Right lobe of liver (tissue), 6 donors: ENCODE measurements around the gene SLC22A23. TPM values are rescaled to one million over a fixed set of nuclear protein-coding genes. Genes with fewer than 3 reads are reported as not detected.

Experiments
- ATAC-seq, 4 donors: fragments of 200-7000 bp; cut with Tn5 transposase; one replicate each; pipeline ENCODE4 v1.9.1; 2020; ENCODE audit warnings: mild to moderate bottlenecking in 4 of 4, moderate library complexity in 4 of 4
- DNase-seq, 3 donors: peaks; one replicate each; pipeline ENCODE4 v3.0.0-alpha.2; 2020
- H3K27ac ChIP-seq, 3 donors: fragments of 200-600 bp; one replicate each; pipeline ENCODE4 v1.8.0; 2022
- H3K27me3 ChIP-seq, 2 donors: fragments of 200-600 bp; one replicate each; pipeline ENCODE4 v1.8.0; 2022
- H3K36me3 ChIP-seq, 4 donors: fragments of 200-600 bp; sonication (generic) in 1 of 4; one replicate each; pipeline versions ENCODE4 v1.5.1 to v1.8.0; 2017 to 2022; ENCODE audit warnings: control low read depth in 1 of 4
- H3K4me1 ChIP-seq, 4 donors: fragments of 200-600 bp; sonication (generic) in 1 of 4; one replicate each; pipeline versions ENCODE4 v1.5.1 to v1.8.0; 2017 to 2022; ENCODE audit warnings: control low read depth in 1 of 4
- H3K4me3 ChIP-seq, 3 donors: fragments of 200-600 bp; one replicate each; pipeline ENCODE4 v1.8.0; 2022
- H3K9me3 ChIP-seq, 4 donors: fragments of 200-600 bp; sonication (generic) in 1 of 4; one replicate each; pipeline versions ENCODE4 v1.5.1 to v1.8.0; 2017 to 2022; ENCODE audit warnings: control low read depth in 1 of 4
- POLR2A ChIP-seq: fragments of 450-650 bp; IDR thresholded peaks from one replicate; pipeline ENCODE4 v1.6.1; 2017; ENCODE audit warnings: antibody characterized with exemption, mild to moderate bottlenecking
- WGBS: methylation state at CpG from one replicate; pipeline ENCODE4 v1.1.6; 2018; ENCODE audit warnings: low coverage, low lambda C conversion rate; ENCODE audit not compliant: insufficient coverage; ENCODE audit errors: missing lambda C conversion rate; 5-methylcytosine and 5-hydroxymethylcytosine counted together
- intact Hi-C, 2 donors: fragments of 100-400 bp; cut with DNase I; formaldehyde crosslinking; loops; one replicate each; pipeline versions ENCODE4 v1.11.2 to v1.14.1; 2022
- total RNA-seq, 6 experiments: library from RNA; depleted of rRNA in 2 of 6; stranded (reverse); fragments of >200 nt in 2 of 6; fragmentation: NEBNext Ultra II Directional in 3 of 6; extraction: Animal tissue kit (Norgen Biotek cat#: 25700) in 3 of 6; gene quantifications; one replicate each; pipeline versions ENCODE4 v1.1.0 to v1.2.4, GENCODE V29; 2016 to 2023
- TF ChIP-seq, protein P1 (sequence below), 4 donors: fragments of 200-600 bp in 3 of 4; fragments of 450-650 bp in 1 of 4; IDR thresholded peaks; one replicate each; pipeline versions ENCODE4 v1.5.1 to v1.8.0; 2016 to 2022; ENCODE audit warnings: antibody characterized with exemption in 4 of 4, mild to moderate bottlenecking in 2 of 4
- donor health status: DM: no; HTN: yes; CAD: no.
- donor health status: DM: no; HTN: no; CAD: no.
- donor health status: DM: no; HTN: no; CAD: no.
- donor health status: DM: no; HTN: yes; CAD: no.
- donor health status: DM: no; HTN: yes; CAD: no.

SLC22A23 gene
- total RNA-seq, 6 experiments from 2014 or later: 11.7 to 27.6 (median 16.3) TPM

DNA sequence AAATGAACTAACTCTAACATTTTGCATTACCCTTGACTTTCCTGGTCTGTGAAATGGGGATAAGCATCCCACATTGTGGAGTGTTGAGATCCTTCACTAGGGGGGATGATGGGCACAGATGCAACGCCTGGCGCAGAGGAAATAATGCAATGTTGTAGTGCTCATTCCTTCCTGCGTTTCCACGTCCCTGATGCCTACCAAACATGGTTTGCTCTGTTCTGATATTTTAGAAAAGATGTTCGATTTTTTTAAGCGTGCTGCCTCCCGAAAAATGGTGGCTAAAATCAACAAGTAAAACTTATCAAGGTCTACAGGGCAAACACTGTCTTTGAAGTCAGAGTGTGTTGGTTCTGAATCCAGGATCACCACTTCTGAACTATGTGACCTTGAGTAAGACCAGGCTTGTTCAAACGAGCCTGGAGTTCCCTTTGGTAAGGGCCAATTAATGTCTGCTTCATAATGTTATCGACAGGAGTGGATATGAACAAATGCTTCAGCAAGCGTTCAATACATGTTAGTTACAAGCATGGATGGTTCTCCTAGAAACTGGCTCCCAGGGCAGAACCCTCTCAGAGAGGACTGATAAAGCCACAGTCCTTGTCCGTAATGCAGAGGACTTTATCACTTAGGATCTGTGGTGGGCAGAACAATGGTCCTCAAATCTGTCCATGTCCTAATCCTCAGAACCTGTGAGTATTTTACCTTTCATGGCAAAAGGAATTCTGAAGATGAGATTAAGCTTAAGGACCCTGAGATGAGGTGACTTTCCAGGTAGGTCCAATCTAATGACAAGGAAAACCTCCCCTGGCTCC lies 44.7 kb downstream of the SLC22A23 start:
- ATAC-seq: no peak
- Histone ChIP-seq H3K4me3 (no peak overlapping the region), H3K9me3 (no peaks in the 10 kb centered on the region), H3K27ac (peak overlapping the region in 1 of 3 donors; percentile 92), H3K36me3 (no peaks in the 10 kb centered on the region), H3K4me1 (peaks cover 0 to 44% (median 18%) of the 10 kb centered on the region in 4 donors), H3K27me3 (no peaks in the 10 kb centered on the region)
- no peak for DNase-seq
- TF ChIP-seq POLR2A: no peak
- TF ChIP-seq, protein P1, sequence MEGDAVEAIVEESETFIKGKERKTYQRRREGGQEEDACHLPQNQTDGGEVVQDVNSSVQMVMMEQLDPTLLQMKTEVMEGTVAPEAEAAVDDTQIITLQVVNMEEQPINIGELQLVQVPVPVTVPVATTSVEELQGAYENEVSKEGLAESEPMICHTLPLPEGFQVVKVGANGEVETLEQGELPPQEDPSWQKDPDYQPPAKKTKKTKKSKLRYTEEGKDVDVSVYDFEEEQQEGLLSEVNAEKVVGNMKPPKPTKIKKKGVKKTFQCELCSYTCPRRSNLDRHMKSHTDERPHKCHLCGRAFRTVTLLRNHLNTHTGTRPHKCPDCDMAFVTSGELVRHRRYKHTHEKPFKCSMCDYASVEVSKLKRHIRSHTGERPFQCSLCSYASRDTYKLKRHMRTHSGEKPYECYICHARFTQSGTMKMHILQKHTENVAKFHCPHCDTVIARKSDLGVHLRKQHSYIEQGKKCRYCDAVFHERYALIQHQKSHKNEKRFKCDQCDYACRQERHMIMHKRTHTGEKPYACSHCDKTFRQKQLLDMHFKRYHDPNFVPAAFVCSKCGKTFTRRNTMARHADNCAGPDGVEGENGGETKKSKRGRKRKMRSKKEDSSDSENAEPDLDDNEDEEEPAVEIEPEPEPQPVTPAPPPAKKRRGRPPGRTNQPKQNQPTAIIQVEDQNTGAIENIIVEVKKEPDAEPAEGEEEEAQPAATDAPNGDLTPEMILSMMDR (IDR thresholded peaks at IDR 0.05): no peak
- 81% methylated on average over 9 of the region's 11 CpGs for WGBS
- intact Hi-C loops: no loop called here

DNA sequence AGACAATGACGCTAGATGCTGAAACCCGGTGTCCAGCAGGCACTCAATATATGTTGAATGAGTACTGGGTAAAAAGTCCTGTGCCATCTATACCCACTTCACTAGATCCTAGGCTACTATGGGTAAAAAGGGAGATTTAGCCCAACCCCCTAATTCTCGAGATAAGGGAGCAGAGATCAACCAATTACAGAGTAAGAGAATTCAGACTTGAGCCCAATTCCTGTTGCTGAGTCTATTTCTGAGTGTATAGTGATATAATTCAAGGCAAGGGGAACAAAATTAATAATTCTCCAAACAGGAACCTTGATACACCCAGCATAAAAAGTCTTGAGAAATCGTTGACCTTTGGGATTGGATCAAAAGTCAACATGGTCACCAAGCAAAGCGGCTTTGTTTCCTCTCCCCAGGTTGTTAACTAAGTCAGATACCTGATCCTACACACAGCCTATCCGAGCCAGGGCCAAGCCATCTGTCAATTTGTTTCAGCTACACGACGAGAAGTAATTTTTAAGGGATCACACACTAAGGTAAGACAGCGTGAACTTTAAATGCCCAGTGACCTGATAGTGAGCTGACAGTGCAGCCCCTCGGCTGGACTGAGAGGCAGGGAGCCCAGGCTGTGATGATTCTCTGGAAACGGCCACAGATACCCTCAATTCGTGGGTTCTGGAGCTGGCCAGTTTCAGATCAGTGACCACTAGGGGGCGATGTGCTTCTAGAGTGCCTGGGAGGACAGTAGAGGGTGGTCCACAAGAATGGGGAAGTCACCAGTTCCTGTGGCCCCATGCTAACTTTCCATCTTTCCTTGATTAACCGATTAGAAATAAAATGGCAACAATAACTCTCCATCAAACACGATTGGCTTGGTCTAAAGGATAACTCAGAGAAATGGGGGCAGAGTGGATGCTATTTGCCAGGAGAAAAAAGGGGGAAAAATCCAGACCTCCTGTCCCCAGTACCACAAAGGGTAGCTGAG lies 46.2 kb downstream of the SLC22A23 start:
- H3K4me3 ChIP-seq: peak overlapping the region in 2 of 3 donors; percentile 7 to 24
- peaks cover 0 to 56% (median 22%) of the 10 kb centered on the region in 4 donors for H3K4me1 ChIP-seq
- peak overlapping the region; percentile 44 to 92 (median 48) for H3K27ac ChIP-seq
- intact Hi-C loops: no loop called here
- ATAC-seq: peak; percentile 31 to 56 (median 45)
- H3K9me3 ChIP-seq: no peaks in the 10 kb centered on the region
- H3K36me3 ChIP-seq: no peaks in the 10 kb centered on the region
- no peaks in the 10 kb centered on the region for H3K27me3 ChIP-seq
- WGBS: 34% methylated on average over 15 of the region's 15 CpGs
- TF ChIP-seq, protein P1 (IDR thresholded peaks at IDR 0.05): peak; percentile 66 to 81 (median 68)
- TF ChIP-seq POLR2A: no peak
- peak in 2 of 3 donors; percentile 51 to 70 for DNase-seq

GRCh38 chr6:3409699-3410384 lies 47.0 kb downstream of the SLC22A23 start:
- peak; percentile 81 to 91 (median 89) for DNase-seq
- intact Hi-C loops: no loop called here
- TF ChIP-seq, protein P1 (IDR thresholded peaks at IDR 0.05): no peak
- TF ChIP-seq POLR2A: peak; percentile 17
- H3K27ac ChIP-seq: peak overlapping the region; percentile 44 to 92 (median 48)
- H3K4me1 ChIP-seq: peaks cover 0 to 64% (median 26%) of the 10 kb centered on the region in 4 donors
- 23% methylated on average over 7 of the region's 13 CpGs for WGBS
- no peaks in the 10 kb centered on the region for H3K36me3 ChIP-seq
- no peaks in the 10 kb centered on the region for H3K27me3 ChIP-seq
- H3K4me3 ChIP-seq: peak overlapping the region in 1 of 3 donors; percentile 2
- ATAC-seq: peak; percentile 43 to 71 (median 52)
- H3K9me3 ChIP-seq: no peaks in the 10 kb centered on the region

DNA sequence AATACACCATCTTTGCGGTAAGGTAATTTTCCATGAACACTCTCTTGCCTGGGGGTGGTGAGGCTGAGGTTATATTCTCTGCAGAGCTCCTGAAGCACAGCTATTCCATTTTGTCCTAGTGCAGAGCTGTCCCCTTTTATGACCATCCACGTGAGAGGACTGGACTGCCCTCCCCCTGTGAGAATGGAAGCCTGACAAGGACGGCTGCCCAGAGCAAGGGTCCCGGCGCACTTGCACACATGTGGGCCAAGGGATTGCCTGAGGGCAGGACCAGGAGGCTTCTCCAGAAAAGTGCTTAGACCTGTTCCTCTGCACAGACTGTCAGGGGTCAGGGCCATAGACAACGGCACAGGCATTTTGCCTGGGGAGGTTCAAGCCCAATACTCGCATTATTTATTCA lies 48.2 kb downstream of the SLC22A23 start:
- ATAC-seq: no peak
- no peaks in the 10 kb centered on the region for H3K36me3 ChIP-seq
- TF ChIP-seq POLR2A: no peak
- TF ChIP-seq, protein P1 (IDR thresholded peaks at IDR 0.05): no peak
- no peak overlapping the region for H3K4me3 ChIP-seq
- no peaks in the 10 kb centered on the region for H3K27me3 ChIP-seq
- DNase-seq: no peak
- no peaks in the 10 kb centered on the region for H3K9me3 ChIP-seq
- peaks cover 0 to 76% (median 34%) of the 10 kb centered on the region in 4 donors for H3K4me1 ChIP-seq
- H3K27ac ChIP-seq: peak overlapping the region in 1 of 3 donors; percentile 92
- intact Hi-C loops: no loop called here
- 68% methylated on average over 3 of the region's 7 CpGs for WGBS
